Endothelial cell of umbilical vein (primary cell): ENCODE data around the gene HSPBAP1.

Experiments
- CTCF ChIP-seq, 2 donors: IDR thresholded peaks; 1 replicate in 1 of 2; 2 replicates in 1 of 2; pipeline ENCODE4 v1.5.1; 2011; ENCODE audit warnings: low read length in 2 of 2, mild to moderate bottlenecking in 2 of 2, moderate library complexity in 2 of 2, control low read depth in 1 of 2, inconsistent platforms in 1 of 2, low read depth in 1 of 2; ENCODE audit not compliant: insufficient read depth in 1 of 2; ENCODE audit errors: extremely low read depth in 1 of 2
- EZH2 ChIP-seq: IDR thresholded peaks from 2 replicates; pipeline ENCODE4 v1.6.1; 2012; ENCODE audit warnings: borderline replicate concordance, low read depth, mild to moderate bottlenecking, moderate library complexity, low read length, inconsistent platforms; ENCODE audit not compliant: severe bottlenecking
- GATA2 ChIP-seq: IDR thresholded peaks from 2 replicates; pipeline ENCODE4 v1.7.0; 2011; ENCODE audit warnings: low read depth, mild to moderate bottlenecking, moderate library complexity, mixed read lengths, low read length; ENCODE audit not compliant: insufficient read length, insufficient read depth
- POLR2A ChIP-seq: IDR thresholded peaks from 2 replicates; pipeline ENCODE4 v1.6.1; 2012; ENCODE audit warnings: low read depth, mild to moderate bottlenecking, control low read depth, low read length
- POLR2AphosphoS5 ChIP-seq: IDR thresholded peaks from 2 replicates; pipeline ENCODE4 v1.6.1; 2012; ENCODE audit warnings: low read depth, mild to moderate bottlenecking, control low read depth, low read length, moderate library complexity; ENCODE audit not compliant: insufficient read depth

- TF ChIP-seq EZH2 (no peak), POLR2AphosphoS5 (no peak), CTCF (IDR thresholded peaks at IDR 0.05; ENCODE audit: extremely low read depth in 1 of 2, insufficient read depth in 1 of 2, low read depth in 1 of 2, low read length in 2 of 2) (no peak), GATA2 (no peak), POLR2A (no peak)
These were observed 95.5 kb downstream of the HSPBAP1 start for GRCh38 chr3:122697952-122698620.
